ENCODE data around the gene FGD3. TPM values are rescaled to one million over a fixed set of nuclear protein-coding genes. Genes with fewer than 3 reads are reported as not detected.

Gene FGD3
- total and polyA plus RNA-seq, 4 donors = 6.1 to 45.9 (median 17.6) TPM

GRCh38 chr9:93085676-93086075 is 138.4 kb downstream of the FGD3 start:
- WGBS, 2 donors = 99% methylated on average over 4 of the region's 4 CpGs

More at GRCh38 chr9:93085676-93086075, 138.4 kb downstream of the FGD3 start:
- Histone ChIP-seq H3K9me3 (ENCODE audit: control insufficient read depth in 4 of 4, insufficient read depth in 3 of 4, low read length in 3 of 4) (peaks cover 0 to 3% (median 0%) of the 10 kb centered on the region in 4 donors), H3K9ac (ENCODE audit: insufficient read depth in 1 of 2, low read length in 2 of 2) (no peak overlapping the region), H3K4me1 (ENCODE audit: control insufficient read depth in 5 of 5, insufficient read depth in 5 of 5, low read length in 5 of 5) (peaks cover 0 to 14% (median 9%) of the 10 kb centered on the region in 5 donors), H3K27ac (ENCODE audit: low read depth in 1 of 2, low read length in 1 of 2) (no peak overlapping the region), H3K4me3 (no peak overlapping the region), H3K27me3 (ENCODE audit: control insufficient read depth in 3 of 3, insufficient read depth in 3 of 3, low read length in 2 of 3) (no peaks in the 10 kb centered on the region), H3K36me3 (ENCODE audit: control insufficient read depth in 4 of 4, insufficient read depth in 4 of 4, low read length in 4 of 4) (no peaks in the 10 kb centered on the region)
- DNase-seq = no peak
- no peak for TF ChIP-seq CTCF (IDR thresholded peaks at IDR 0.05; ENCODE audit: control extremely low read depth, extremely low read depth)
- ATAC-seq (ENCODE audit: insufficient read depth, low FRiP score) = no peak

Other genes starting within 250 kb of the FGD3 start
- gene BICD2, start 182.7 kb upstream of the FGD3 start, total RNA-seq = 10 to 100 TPM; 32.9 to 33.2 TPM
- 10 to 100 TPM; 13.8 to 20.0 TPM for gene BICD2, start 182.7 kb upstream of the FGD3 start, polyA plus RNA-seq
- 10 to 100 TPM in 1 of 2 donors, 1 to 10 TPM in 1; 8.3 to 27.8 TPM for gene ZNF484, start 69.5 kb upstream of the FGD3 start, total RNA-seq
- gene ZNF484, start 69.5 kb upstream of the FGD3 start, polyA plus RNA-seq = 1 to 10 TPM; 1.4 to 1.9 TPM
- 1 to 10 TPM; 3.8 to 6.4 TPM for gene SUSD3, start 111.2 kb downstream of the FGD3 start, total RNA-seq
- 1 to 10 TPM; 2.0 to 9.7 TPM for gene SUSD3, start 111.2 kb downstream of the FGD3 start, polyA plus RNA-seq
- 10 to 100 TPM; 31.1 to 44.1 TPM for gene CARD19, start 148.7 kb downstream of the FGD3 start, total RNA-seq
- gene CARD19, start 148.7 kb downstream of the FGD3 start, polyA plus RNA-seq = 10 to 100 TPM; 52.9 to 70.7 TPM
- 10 to 100 TPM; 48.5 to 52.5 TPM for gene NINJ1, start 186.7 kb downstream of the FGD3 start, total RNA-seq
- 100 to 1,000 TPM in 1 of 2 donors, 10 to 100 TPM in 1; 44.3 to 324 TPM for gene NINJ1, start 186.7 kb downstream of the FGD3 start, polyA plus RNA-seq
- 1 to 10 TPM; 4.2 to 8.5 TPM for gene WNK2, start 236.6 kb downstream of the FGD3 start, total RNA-seq
- 1 to 10 TPM in 1 of 2 donors, under 1 TPM in 1; 1.00 to 1.6 TPM for gene WNK2, start 236.6 kb downstream of the FGD3 start, polyA plus RNA-seq

Data from lung (tissue), 12 donors.